Left forelimb (tissue), 1 donor: ENCODE data around the gene NR2E3.

Experiments used
- DNase-seq: peaks from one replicate; pipeline ENCODE4 v3.0.0-alpha.2; 2018; ENCODE audit warnings: low spot score

NR2E3 gene

DNA sequence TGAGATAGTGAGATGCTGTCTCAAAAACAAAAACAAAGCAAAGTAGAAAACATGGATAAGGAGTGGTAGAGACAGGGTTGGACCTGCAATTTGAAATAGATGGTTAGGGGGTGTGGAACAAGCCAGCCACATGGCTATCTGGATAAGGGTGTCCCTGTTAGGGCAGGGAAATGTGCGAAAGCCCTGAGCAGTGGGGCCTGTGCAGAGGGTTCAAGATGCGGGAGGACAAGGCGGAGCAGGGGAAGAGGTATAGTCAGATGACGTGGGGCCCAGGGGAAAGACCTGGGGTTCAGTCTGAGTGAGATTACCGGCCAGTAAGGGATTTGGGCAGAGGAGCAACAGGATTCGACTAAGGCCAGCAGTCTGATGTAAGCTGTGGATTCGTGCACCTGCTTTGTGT is 18.4 kb upstream of the NR2E3 start:
- DNase-seq = no peak

DNA sequence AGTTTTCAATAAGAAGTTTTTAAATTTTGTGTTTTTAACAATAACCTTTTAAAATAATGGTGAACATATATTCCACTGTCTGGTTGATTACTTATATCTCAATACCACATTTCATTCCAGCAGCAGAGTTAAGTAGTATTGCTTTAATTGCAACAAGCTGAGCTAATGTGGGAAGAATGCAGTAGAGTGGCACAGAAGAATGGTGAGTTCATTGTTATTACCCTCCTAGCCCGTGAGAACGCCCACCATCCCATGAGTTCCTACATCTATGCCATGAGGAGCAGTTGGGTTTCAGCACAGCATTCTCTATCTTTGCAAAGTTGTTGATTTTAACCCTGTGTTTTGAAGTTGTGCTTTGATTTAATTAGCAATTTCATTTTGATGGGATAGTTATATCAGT is 17.8 kb upstream of the NR2E3 start:
- no peak for DNase-seq

DNA sequence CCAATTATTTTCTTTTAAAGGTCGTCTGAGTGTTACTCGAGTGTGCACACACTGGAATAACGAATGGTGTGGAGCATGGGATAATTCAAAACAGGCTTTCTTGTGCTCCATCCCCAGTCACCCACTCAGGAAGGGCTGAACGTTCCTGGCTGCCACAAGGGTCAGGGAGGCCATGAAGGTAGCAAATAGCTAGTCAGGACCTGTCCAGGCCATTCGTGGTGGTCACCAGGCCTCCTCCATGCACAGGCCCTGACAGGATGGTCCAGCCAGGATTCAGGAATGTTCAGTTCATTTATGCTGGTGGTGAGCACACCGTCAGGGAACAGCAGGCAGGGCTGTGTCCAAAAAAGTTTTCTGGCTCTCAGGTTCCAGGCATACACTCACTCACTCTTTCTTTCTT is 11.7 kb upstream of the NR2E3 start:
- DNase-seq = no peak

DNA sequence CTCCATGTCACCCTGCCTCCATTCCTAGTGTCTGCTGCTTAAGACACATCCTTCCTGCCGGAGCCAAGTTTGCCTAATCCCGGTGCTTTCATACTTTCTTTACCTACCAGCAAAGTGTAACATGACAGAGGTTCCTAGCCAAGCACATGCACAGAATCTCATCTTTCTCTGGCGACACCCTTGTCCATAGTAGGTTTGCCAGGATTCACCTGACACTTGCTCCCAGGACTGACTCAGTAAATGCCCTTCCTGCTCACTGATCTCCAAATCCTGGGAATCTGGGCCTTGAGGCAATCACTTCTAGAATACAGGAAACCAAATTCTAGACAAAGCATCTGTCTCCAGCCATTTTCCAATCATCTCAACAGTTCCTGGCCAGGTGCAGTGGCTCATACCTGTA is 10.2 kb upstream of the NR2E3 start:
- DNase-seq = no peak

DNA sequence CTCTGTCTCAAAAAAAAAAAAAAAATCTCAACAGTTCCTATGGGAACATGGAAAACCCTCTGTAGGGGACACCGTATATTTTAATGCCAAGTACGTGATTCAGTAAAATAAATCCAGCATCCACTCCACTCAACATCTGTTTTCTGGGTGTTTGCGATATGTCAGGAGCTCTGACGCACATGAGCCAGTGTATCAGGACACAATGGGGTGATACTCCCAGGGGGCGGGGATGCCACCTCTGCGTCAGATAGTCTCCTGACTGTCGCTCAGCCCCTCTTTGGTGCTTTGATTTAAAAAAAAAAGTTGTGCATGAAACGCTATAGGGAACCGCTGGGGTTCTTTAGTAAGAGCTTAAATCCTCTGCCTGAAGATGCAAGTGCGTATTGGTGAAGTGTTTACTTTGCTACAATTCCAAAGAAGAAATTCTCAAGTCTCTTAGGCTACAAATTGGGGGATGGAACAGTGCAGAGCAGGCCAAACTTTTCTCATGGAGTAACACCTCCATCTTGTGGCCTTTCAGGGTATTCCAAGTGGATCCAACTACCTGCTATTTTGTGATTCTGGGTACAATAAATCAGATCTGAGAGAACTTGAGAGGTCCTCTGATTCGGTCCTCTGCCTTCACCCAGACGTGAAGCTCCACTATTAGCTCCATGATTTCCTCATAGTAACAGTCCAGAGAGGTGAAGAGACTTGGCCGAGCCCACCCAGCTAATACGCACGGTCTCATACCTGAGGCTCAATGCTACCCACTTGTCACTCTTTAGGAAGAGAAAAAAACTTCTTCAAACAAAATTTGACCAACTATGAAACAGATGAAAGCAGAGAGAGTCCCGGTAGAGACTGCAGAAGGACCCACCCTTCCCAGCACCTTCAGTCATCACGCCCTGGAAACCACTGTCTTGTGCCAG is 9.3 kb upstream of the NR2E3 start:
- no peak for DNase-seq

DNA sequence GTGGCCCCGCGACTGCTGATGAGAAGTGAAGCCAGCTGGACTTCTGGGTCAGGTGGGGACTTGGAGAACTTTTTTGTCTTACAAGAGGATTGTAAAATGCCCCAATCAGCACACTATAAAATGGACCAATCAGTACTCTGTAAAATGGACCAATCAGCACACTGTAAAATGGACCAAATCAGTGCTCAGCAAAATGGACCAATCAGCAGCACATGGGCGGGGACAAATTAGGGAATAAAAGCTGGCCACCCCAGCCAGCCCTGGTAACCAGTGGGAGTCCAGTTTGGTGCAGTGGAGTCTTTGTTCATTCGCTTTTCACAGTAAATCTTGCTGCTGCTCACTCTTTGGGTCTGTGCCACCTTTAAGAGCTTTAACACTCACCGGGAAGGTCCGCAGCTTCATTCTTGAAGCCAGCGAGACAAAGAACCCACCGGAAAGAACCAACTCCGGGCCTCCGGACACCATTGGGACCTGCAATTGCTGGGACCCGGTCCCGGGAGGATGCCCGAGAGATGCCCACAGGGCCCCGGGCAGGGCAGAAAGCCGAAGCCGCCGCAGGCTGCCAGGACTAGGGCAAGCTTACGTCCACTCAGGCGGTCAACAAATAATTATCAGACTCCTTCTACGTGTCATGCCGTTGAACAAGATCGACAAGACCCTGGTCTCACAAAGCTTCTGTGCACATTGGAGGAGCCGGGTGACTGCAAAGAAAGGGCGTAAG is 8.3 kb upstream of the NR2E3 start:
- DNase-seq = no peak

DNA sequence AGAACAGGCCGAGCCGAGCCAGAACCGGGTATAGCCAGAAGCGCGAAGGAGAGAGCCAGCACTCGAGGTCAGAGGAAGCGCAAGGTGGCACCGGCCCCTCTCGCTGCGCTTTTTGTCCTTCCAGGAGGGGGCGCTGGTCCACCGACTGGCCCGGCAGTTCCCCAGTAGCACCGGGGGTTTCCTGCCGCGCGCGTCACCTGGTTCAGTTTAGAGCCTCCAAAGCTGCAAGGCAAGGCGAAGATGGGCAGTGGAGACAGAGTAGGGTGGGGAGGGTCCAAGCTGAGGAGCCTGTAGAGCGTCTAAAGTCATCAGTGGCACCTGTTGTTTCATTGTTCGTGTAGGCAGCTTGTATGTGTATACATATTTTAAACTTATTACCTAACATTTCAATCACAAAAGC is 7.6 kb upstream of the NR2E3 start:
- DNase-seq = no peak

DNA sequence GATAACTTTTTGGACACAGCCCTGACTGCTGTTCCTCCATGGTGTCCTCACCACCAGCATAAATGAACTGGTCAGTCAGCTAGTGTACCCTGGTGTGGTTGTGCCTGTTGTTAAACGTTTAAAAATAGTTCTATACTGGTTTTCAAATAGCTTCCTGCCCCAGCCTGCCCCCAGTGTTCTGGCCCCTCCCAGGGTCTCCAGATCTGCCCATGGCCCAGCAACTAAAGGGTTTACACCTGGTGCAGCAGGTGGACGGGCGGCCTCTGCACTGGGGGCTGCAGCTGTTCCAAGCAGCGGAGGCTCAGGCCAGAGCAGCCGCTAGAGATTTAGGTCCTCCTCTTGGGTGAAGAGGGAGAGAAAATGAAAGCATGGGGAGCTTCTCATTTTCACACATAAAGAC is 6.1 kb upstream of the NR2E3 start:
- DNase-seq = no peak

DNA sequence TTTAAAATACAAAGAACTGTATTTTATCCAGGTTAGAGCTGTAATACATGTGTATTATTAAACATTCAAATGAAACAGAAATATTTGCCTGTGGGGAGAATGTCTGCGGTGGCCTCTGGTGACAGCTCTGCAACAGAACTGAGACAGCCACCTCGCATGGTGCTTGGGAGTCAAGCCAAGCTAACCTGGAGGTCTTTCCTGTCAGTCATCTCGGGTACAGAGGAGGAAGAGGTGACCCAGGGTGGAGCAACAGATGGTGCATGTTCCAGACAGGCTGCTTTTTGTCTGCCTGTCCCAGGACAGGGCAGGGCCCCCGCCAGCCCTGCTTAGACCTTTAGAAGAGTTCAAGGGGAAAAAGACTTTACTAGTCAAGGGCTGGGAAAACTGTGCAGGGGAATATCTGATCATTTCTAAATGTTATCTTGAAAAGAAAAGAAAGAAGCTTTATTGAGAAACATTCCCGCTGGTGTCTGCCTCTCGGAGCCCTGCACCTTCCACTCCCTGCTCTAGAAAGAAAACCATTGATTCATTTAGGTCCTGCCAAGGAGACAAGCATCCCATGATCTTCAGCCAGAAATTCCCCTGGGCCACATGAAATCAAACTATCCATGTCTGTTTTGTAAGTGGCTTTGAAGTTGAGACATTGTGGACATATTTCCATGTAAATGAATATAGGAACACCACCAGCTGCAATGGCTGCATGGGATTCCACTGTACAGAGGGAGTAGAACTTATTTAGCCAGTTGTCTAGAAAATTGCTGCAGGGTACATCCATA is 5.5 kb upstream of the NR2E3 start:
- DNase-seq = no peak

DNA sequence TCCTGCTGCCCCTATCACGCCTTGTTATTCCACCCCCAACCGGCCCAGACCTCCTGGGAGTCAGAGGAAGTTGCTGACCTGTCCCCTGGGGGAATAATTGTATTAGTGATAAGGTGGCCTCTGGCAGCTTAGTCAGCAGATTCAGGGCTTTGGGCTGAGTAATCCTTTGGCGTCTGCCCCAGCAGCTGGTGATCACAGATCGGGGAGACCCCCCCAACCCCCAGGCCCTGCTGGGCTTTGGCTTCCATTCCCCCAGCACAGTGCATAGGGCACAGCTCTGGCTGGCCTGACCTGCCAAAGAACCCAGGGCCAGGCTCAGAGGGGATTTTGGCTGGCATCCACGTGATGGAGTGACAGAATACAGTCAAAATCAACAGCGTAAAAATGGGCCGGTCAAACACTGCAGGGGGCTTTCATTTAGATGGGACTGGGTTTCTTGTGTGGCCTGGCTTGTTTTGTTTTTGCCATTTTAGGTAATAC is 3.9 kb upstream of the NR2E3 start:
- no peak for DNase-seq

DNA sequence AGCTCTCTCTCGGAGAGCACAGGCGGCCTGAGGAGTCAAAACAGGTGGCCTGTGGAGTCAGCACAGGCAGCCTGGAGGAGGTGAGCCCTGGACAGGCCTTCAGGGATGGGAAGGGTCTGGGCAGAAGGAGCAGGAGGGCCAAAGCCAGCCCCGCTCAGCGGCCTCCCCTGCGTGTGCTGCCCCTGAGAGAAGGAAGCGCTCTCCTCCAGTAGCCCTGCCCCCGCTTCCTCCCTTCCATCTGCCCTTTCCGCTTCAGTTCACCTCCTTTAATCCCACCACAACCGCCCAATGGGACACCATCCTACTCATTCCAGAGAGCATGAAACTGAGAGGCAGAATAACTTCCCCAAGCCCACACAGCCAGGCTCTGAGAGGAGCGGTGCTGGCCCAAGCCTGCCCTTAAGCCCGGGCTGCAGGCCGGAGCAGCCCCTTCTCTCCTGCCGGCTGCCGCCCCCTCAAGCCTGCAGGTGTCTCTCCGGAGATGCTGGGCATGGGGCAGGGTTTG is 3.2 kb upstream of the NR2E3 start:
- no peak for DNase-seq

DNA sequence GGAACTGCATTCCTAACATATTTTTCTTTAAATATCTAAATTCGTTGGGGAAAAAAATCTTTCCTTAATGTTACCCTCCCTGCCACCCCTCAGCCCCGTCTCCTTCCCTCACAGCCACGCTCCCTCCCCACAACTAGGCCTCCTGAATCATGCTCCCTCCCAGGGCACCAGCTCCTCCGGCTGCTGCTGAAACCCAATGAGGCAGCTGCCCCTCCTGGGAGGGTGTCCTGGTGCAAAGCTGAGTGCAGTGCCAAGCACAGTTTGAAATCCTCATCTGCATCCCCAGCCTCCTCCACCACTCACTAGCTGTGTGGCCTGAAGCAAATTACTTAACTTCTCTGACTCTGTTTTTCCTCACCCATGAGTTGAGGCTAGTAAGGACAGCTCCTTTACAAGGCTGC is 2.7 kb upstream of the NR2E3 start:
- DNase-seq = no peak

DNA sequence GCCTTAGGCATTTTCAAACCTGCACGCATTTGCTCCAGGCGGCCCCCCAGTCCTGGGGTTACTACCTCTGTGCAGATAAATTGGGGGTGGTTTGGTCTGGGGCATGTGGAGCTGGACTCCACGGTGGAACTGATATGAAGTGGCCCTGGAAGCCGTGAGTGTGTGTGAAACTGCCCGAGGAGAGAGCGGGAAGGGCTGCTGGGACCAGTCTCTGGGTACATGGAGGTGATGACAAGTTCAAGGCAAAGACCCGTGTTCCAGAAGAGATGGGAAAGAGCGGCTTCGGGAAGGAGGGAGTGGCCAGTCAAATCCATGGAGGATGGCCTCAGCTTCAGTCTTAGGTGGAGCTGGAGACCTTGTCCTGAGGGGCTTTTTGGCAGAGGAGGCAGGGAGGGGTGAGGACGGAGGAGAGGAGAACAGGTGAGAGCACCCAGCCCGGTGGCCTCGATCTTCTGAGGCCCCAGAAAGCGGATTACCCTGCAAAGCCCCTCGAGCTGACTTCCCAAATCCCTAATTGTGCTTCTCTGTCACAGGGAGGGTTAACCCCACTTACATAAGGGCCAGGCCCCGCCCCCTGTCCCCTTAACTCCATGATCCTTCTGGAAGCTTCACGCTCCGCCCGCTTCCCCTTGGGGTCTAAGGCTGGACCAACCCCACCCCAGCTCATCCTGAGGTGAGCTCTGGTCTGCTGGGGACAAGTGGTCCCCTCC is 1.9 kb upstream of the NR2E3 start:
- DNase-seq = no peak

DNA sequence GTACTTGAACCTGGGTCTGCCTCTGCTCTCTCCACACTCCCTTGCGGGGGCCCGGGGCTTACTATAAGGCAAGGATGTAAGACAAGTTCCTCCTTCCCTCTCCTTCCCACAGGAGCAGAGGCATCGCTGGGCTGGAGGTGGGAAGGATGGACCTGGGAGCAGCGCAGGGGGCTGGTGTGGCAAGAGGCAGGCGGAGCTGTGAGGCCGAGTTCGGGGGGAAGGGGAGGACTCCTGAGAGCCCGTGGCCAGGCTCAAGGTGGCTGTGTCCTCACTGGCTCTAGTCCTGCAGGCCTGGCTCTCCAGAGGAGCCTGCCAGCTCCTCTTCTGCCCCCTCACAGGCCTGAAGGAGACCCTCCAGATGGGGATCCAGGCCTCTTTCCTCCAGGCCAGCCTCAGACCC is 1.0 kb upstream of the NR2E3 start:
- DNase-seq = no peak

DNA sequence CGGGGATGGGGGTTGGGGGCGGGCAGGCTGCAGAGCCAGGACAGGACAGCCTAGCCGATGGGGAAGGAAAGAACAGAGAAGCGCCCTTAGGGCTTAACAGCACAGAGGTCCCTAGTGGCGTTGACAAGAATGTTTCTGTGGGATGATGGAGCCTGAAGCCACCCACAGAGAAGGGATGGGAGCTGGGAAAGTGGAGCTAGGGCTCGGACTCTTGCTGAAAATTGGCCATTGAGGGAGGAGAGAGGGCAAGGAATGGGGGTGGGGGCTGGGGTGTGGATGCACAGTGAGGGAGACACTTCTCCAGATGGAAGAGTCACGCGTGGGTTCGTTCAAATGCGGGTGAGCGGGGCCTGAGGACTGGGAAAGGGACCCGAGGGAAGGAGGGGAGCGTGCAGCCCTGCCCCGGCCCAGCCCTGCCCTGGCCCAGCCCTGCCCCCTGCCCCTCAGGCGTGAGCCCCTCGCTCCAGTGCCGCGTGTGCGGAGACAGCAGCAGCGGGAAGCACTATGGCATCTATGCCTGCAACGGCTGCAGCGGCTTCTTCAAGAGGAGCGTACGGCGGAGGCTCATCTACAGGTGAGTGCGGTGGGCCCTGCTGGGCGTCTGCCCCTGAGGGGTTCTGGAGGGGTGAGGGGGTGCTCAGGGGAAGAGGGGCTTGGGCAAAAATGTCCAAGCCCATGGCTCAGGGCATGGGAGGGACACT is 832 bp downstream of the NR2E3 start:
- DNase-seq = no peak

DNA sequence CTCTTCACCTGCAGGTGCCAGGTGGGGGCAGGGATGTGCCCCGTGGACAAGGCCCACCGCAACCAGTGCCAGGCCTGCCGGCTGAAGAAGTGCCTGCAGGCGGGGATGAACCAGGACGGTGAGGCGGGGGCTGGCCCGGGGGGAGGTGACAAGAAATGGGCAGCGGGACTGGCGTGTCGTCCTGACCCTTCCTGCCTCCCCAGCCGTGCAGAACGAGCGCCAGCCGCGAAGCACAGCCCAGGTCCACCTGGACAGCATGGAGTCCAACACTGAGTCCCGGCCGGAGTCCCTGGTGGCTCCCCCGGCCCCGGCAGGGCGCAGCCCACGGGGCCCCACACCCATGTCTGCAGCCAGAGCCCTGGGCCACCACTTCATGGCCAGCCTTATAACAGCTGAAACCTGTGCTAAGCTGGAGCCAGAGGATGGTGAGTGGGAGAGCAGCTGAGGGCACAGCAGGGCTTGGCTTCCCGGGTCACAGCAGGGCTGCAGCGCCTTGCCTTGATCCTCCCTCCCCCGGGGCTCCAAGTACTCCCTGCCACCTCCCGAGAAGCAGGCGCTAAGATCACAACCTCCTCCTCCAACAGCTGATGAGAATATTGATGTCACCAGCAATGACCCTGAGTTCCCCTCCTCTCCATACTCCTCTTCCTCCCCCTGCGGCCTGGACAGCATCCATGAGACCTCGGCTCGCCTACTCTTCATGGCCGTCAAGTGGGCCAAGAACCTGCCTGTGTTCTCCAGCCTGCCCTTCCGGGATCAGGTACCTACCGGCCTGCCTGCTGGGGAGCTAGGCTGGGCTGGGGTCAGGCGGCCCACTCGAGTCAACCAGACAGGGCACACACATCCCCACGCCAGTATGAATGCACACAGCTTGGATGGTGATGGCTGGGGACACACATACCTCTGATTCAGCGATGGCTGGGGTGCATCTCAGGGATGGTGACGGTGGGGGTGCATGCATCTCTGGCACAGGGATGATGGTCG is 1.7 kb downstream of the NR2E3 start:
- no peak for DNase-seq

DNA sequence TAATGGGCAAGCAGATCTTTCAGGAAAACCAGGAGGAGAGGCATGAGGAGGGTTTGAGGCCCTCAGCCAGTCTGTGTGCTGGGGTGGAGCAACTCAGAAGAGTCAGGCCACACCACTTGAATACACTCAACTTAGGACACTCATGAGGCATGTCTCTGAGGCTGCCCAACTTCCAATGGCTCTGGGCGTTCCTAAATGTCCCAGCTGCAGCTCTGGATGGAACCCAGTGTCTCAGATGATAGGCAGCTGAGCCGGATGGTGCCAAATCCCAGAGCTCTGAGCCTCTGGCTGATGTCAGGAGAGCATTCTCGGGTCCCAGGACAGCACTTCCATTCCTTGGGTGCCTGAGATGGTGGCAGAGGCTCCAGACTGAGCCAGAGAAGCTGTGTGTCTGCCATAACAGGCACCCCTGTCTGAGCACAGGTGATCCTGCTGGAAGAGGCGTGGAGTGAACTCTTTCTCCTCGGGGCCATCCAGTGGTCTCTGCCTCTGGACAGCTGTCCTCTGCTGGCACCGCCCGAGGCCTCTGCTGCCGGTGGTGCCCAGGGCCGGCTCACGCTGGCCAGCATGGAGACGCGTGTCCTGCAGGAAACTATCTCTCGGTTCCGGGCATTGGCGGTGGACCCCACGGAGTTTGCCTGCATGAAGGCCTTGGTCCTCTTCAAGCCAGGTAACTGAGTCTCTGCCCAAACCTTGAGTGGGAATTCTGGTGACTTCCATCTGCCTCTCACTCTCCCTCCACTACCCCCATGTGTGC is 2.8 kb downstream of the NR2E3 start:
- no peak for DNase-seq

DNA sequence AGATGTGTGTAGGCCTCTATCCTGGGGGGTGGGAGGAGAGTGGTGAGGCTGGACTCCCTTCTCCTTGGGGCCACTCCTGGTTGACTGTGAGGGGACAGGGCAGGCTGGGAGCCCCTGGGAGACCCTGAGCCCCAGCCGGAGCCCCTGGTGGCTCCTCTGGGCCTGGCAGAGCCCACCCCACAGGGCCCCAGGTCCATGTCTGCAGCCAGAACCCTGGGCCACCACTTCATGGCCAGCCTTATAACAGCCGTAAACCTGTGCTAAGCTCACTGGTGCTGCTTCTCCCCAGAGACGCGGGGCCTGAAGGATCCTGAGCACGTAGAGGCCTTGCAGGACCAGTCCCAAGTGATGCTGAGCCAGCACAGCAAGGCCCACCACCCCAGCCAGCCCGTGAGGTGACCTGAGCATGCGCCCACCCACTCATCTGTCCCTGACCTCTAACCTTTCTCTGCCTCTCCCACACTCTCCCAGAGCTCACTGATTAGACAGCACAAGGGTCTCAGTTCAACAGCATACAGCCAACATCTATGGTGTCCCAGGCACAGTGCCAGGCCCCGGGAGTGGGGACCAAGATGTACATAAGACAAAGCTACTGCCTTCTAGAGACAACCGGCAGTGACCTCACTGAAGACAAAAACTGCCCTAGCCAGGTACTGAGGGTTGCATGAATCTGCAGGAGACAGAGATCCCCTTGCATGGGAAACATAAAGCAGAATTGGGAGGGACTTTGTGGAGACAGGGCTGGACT is 3.5 kb downstream of the NR2E3 start:
- DNase-seq = no peak
